GM12892 (cell line): ENCODE data around the gene PTPN20.

Experiments
- DNase-seq: peaks from one replicate; pipeline ENCODE4 v3.0.0; 2011; ENCODE audit not compliant: insufficient read length
- FAIRE-seq: peaks from 2 replicates; lab custom pipeline; 2011; peaks lifted over from hg19 to GRCh38; lab: Jason Lieb, UNC
- POLR2A ChIP-seq: IDR thresholded peaks from 2 replicates; pipeline ENCODE4 v1.6.1; 2011; ENCODE audit warnings: low read depth, low read length, control low read depth
- POLR2AphosphoS5 ChIP-seq: IDR thresholded peaks from 2 replicates; pipeline ENCODE4 v1.6.1; 2011; ENCODE audit warnings: low read depth, low read length, control low read depth
- TAF1 ChIP-seq: IDR thresholded peaks from 2 replicates; pipeline ENCODE4 v1.6.1; 2011; ENCODE audit warnings: low read depth, mild to moderate bottlenecking, control low read depth, low read length, borderline replicate concordance

PTPN20 gene

GRCh38 chr10:47029181-47030009, 118.2 kb downstream of the PTPN20 start:
- TF ChIP-seq POLR2A, result no peak
- TF ChIP-seq TAF1, result no peak
- no peak for TF ChIP-seq POLR2AphosphoS5
- FAIRE-seq (no peak), DNase-seq (no peak)

- TF ChIP-seq POLR2AphosphoS5 (no peak), TAF1 (no peak), POLR2A (no peak)
- DNase-seq (no peak), FAIRE-seq (no peak)
These were observed 119.0 kb downstream of the PTPN20 start for GRCh38 chr10:47030191-47030703.

GRCh38 chr10:47031211-47031900, 120.1 kb downstream of the PTPN20 start:
- FAIRE-seq, result no peak
- no peak for DNase-seq
- no peak for TF ChIP-seq POLR2AphosphoS5
- no peak for TF ChIP-seq TAF1
- no peak for TF ChIP-seq POLR2A

GRCh38 chr10:47031901-47032465, 120.8 kb downstream of the PTPN20 start:
- no peak for FAIRE-seq
- DNase-seq, result no peak
- no peak for TF ChIP-seq POLR2A
- no peak for TF ChIP-seq POLR2AphosphoS5
- no peak for TF ChIP-seq TAF1

GRCh38 chr10:47033081-47033480, 121.9 kb downstream of the PTPN20 start:
- FAIRE-seq (no peak), DNase-seq (no peak)
- no peak for TF ChIP-seq TAF1
- TF ChIP-seq POLR2AphosphoS5, result no peak
- TF ChIP-seq POLR2A, result no peak

- FAIRE-seq (no peak), DNase-seq (no peak)
- TF ChIP-seq TAF1 (no peak), POLR2AphosphoS5 (no peak), POLR2A (no peak)
These were observed 122.5 kb downstream of the PTPN20 start for GRCh38 chr10:47033541-47034270.

GRCh38 chr10:47034441-47035051, 123.3 kb downstream of the PTPN20 start:
- TF ChIP-seq POLR2AphosphoS5 (no peak), POLR2A (no peak), TAF1 (no peak)
- DNase-seq (no peak), FAIRE-seq (no peak)

GRCh38 chr10:47035171-47035818, 124.1 kb downstream of the PTPN20 start:
- DNase-seq, result no peak
- FAIRE-seq, result no peak

GRCh38 chr10:47035819-47036337, 124.7 kb downstream of the PTPN20 start:
- FAIRE-seq (no peak), DNase-seq (no peak)
- TF ChIP-seq TAF1, result no peak
- no peak for TF ChIP-seq POLR2A
- TF ChIP-seq POLR2AphosphoS5, result no peak

More at GRCh38 chr10:47035171-47035818, 124.1 kb downstream of the PTPN20 start:
- TF ChIP-seq POLR2A (no peak), POLR2AphosphoS5 (no peak), TAF1 (no peak)

GRCh38 chr10:47036771-47037170, 125.5 kb downstream of the PTPN20 start:
- DNase-seq (no peak), FAIRE-seq (no peak)
- TF ChIP-seq POLR2A (no peak), TAF1 (no peak), POLR2AphosphoS5 (no peak)
